SJCRH30 (cell line): ENCODE results near the gene LHX2. TPM values are rescaled to one million over a fixed set of nuclear protein-coding genes. Genes with fewer than 3 reads are reported as not detected.

Experiments
- DNase-seq, 2 experiments: peaks; one replicate each; pipeline ENCODE4 v3.0.0-alpha.2; 2015 to 2020
- H3K27ac ChIP-seq: fragments of 250-450 bp; sonication (Bioruptor Pico); 2 replicates; pipeline ENCODE4 v1.5.1; 2020; ENCODE audit warnings: mild to moderate bottlenecking, moderate library complexity
- H3K27me3 ChIP-seq: fragments of 250-450 bp; sonication (Bioruptor Pico); 2 replicates; pipeline ENCODE4 v1.5.1; 2020; ENCODE audit warnings: mild to moderate bottlenecking, moderate library complexity
- H3K36me3 ChIP-seq: fragments of 250-450 bp; sonication (Bioruptor Pico); 2 replicates; pipeline ENCODE4 v1.5.1; 2020; ENCODE audit warnings: mild to moderate bottlenecking, moderate library complexity
- H3K4me1 ChIP-seq: fragments of 250-450 bp; sonication (Bioruptor Pico); 2 replicates; pipeline ENCODE4 v1.5.1; 2020; ENCODE audit warnings: mild to moderate bottlenecking, moderate library complexity
- H3K4me3 ChIP-seq: fragments of 250-450 bp; sonication (Bioruptor Pico); 2 replicates; pipeline ENCODE4 v1.5.1; 2020; ENCODE audit warnings: mild to moderate bottlenecking, moderate library complexity
- H3K9me3 ChIP-seq: fragments of 250-450 bp; sonication (Bioruptor Pico); replicated peaks from 2 replicates; pipeline ENCODE4 v1.5.1; 2020; ENCODE audit warnings: mild to moderate bottlenecking, moderate library complexity
- total RNA-seq: library from RNA; depleted of rRNA; stranded (reverse); fragments of >200 nt; shearing (Covaris generic); gene quantifications from 2 replicates; pipeline ENCODE4 v1.2.3, GENCODE V29; 2014

Gene LHX2
- total RNA-seq, 1 experiment from 2014 or later, result 1.6 TPM

- Histone ChIP-seq H3K4me3 (no peak overlapping the region), H3K36me3 (no peaks in the 10 kb centered on the region), H3K4me1 (no peaks in the 10 kb centered on the region), H3K27ac (no peak overlapping the region), H3K9me3 (no peaks in the 10 kb centered on the region), H3K27me3 (no peaks in the 10 kb centered on the region)
- no peak for DNase-seq
Observed at GRCh38 chr9:124014956-124015660, 3.5 kb downstream of the LHX2 start.

GRCh38 chr9:124015661-124016131 is 4.1 kb downstream of the LHX2 start:
- no peaks in the 10 kb centered on the region for H3K4me1 ChIP-seq
- no peaks in the 10 kb centered on the region for H3K9me3 ChIP-seq
- H3K27ac ChIP-seq, result no peak overlapping the region
- DNase-seq, result no peak
- 0 out of 2 replicates have a peak, but pooled peaks cover 3% of the 10 kb centered on the region for H3K27me3 ChIP-seq
- H3K4me3 ChIP-seq, result no peak overlapping the region
- H3K36me3 ChIP-seq, result no peaks in the 10 kb centered on the region

- Histone ChIP-seq H3K36me3 (no peaks in the 10 kb centered on the region), H3K4me1 (no peaks in the 10 kb centered on the region), H3K4me3 (no peak overlapping the region), H3K27me3 (0 out of 2 replicates have a peak, but pooled peaks cover 3% of the 10 kb centered on the region), H3K27ac (no peak overlapping the region), H3K9me3 (no peaks in the 10 kb centered on the region)
- DNase-seq, result no peak
Observed at GRCh38 chr9:124016175-124017050, 4.8 kb downstream of the LHX2 start.

GRCh38 chr9:124017051-124017928 is 5.7 kb downstream of the LHX2 start:
- no peak overlapping the region for H3K27ac ChIP-seq
- no peaks in the 10 kb centered on the region for H3K4me1 ChIP-seq
- no peaks in the 10 kb centered on the region for H3K36me3 ChIP-seq
- no peak overlapping the region for H3K4me3 ChIP-seq
- H3K27me3 ChIP-seq, result peaks cover 6% of the 10 kb centered on the region; the same call in 1 of the 2 replicates
- no peak for DNase-seq
- no peaks in the 10 kb centered on the region for H3K9me3 ChIP-seq

- H3K4me3 ChIP-seq, result no peak overlapping the region
- H3K4me1 ChIP-seq, result no peaks in the 10 kb centered on the region
- peaks cover 7% of the 10 kb centered on the region; the same call in 1 of the 2 replicates for H3K27me3 ChIP-seq
- H3K36me3 ChIP-seq, result no peaks in the 10 kb centered on the region
- H3K27ac ChIP-seq, result no peak overlapping the region
- DNase-seq, result no peak
- H3K9me3 ChIP-seq, result no peaks in the 10 kb centered on the region
Observed at GRCh38 chr9:124017929-124018729, 6.6 kb downstream of the LHX2 start.

GRCh38 chr9:124018730-124019697 is 7.4 kb downstream of the LHX2 start:
- Histone ChIP-seq H3K4me3 (no peak overlapping the region), H3K27ac (no peak overlapping the region), H3K4me1 (no peaks in the 10 kb centered on the region), H3K9me3 (no peaks in the 10 kb centered on the region), H3K36me3 (no peaks in the 10 kb centered on the region), H3K27me3 (peaks cover 7% of the 10 kb centered on the region; the same call in 1 of the 2 replicates)
- DNase-seq, result no peak

- no peak for DNase-seq
- H3K4me3 ChIP-seq, result no peak overlapping the region
- H3K27me3 ChIP-seq, result peaks cover 7% of the 10 kb centered on the region; the same call in 1 of the 2 replicates
- H3K9me3 ChIP-seq, result no peaks in the 10 kb centered on the region
- no peaks in the 10 kb centered on the region for H3K4me1 ChIP-seq
- no peak overlapping the region for H3K27ac ChIP-seq
- H3K36me3 ChIP-seq, result no peaks in the 10 kb centered on the region
Observed at GRCh38 chr9:124019771-124020519, 8.4 kb downstream of the LHX2 start.

- DNase-seq, result no peak
- no peaks in the 10 kb centered on the region for H3K9me3 ChIP-seq
- H3K27me3 ChIP-seq, result peaks cover 7% of the 10 kb centered on the region; the same call in 1 of the 2 replicates
- no peak overlapping the region for H3K4me3 ChIP-seq
- H3K36me3 ChIP-seq, result no peaks in the 10 kb centered on the region
- H3K27ac ChIP-seq, result no peak overlapping the region
- no peaks in the 10 kb centered on the region for H3K4me1 ChIP-seq
Observed at GRCh38 chr9:124020520-124021384, 9.2 kb downstream of the LHX2 start.

- DNase-seq, result no peak
- no peak overlapping the region for H3K4me3 ChIP-seq
- H3K4me1 ChIP-seq, result no peaks in the 10 kb centered on the region
- no peaks in the 10 kb centered on the region for H3K36me3 ChIP-seq
- no peak overlapping the region for H3K27ac ChIP-seq
- H3K27me3 ChIP-seq, result peaks cover 7% of the 10 kb centered on the region; the same call in 1 of the 2 replicates
- H3K9me3 ChIP-seq, result no peaks in the 10 kb centered on the region
Observed at GRCh38 chr9:124021385-124021769, 9.8 kb downstream of the LHX2 start.

- Histone ChIP-seq H3K4me3 (no peak overlapping the region), H3K9me3 (no peaks in the 10 kb centered on the region), H3K4me1 (no peaks in the 10 kb centered on the region), H3K27ac (no peak overlapping the region), H3K27me3 (peaks cover 10% of the 10 kb centered on the region; the same call in 1 of the 2 replicates), H3K36me3 (no peaks in the 10 kb centered on the region)
- no peak for DNase-seq
Observed at GRCh38 chr9:124022201-124023121, 10.9 kb downstream of the LHX2 start.

- H3K27ac ChIP-seq, result no peak overlapping the region
- DNase-seq, result no peak
- no peaks in the 10 kb centered on the region for H3K9me3 ChIP-seq
- no peak overlapping the region for H3K4me3 ChIP-seq
- H3K36me3 ChIP-seq, result no peaks in the 10 kb centered on the region
- H3K4me1 ChIP-seq, result no peaks in the 10 kb centered on the region
- H3K27me3 ChIP-seq, result peaks cover 10% of the 10 kb centered on the region; the same call in 1 of the 2 replicates
Observed at GRCh38 chr9:124024107-124024506, 12.5 kb downstream of the LHX2 start.
